Activated naive CD4-positive, alpha-beta T cell treated with anti-CD3 and anti-CD28 coated beads, Interleukin-2, amount 50 U/mL, for 16 hours (primary cell): Measurements from ENCODE around the gene AATK.
"Not testable (repeated sequence)": the region's sequence is repeated elsewhere in the genome, so short reads cannot be mapped to it uniquely, and the experiment has no call there.

Experiments used
- DNase-seq: peaks from one replicate; pipeline ENCODE4 v3.0.0-alpha.2; 2020

AATK gene

GRCh38 chr17:81159611-81160265 lies 6.3 kb downstream of the AATK start:
- peak; percentile 10 for DNase-seq

- DNase-seq = peak; percentile 7
Measured at GRCh38 chr17:81158688-81159590, 7.1 kb downstream of the AATK start.

- no peak for DNase-seq
Measured at GRCh38 chr17:81157848-81158687, 8.0 kb downstream of the AATK start.

- DNase-seq = no peak
Measured at GRCh38 chr17:81156866-81157805, 8.9 kb downstream of the AATK start.

GRCh38 chr17:81154961-81155360 lies 11.1 kb downstream of the AATK start:
- no peak for DNase-seq

GRCh38 chr17:81154016-81154415 lies 12.0 kb downstream of the AATK start:
- DNase-seq = not testable (repeated sequence)

GRCh38 chr17:81153340-81153803 lies 12.6 kb downstream of the AATK start:
- no peak for DNase-seq

GRCh38 chr17:81152288-81152828 lies 13.7 kb downstream of the AATK start:
- DNase-seq = no peak

GRCh38 chr17:81151278-81151677 lies 14.7 kb downstream of the AATK start:
- DNase-seq = no peak

GRCh38 chr17:81150377-81151077 lies 15.5 kb downstream of the AATK start:
- DNase-seq = peak; percentile 5

GRCh38 chr17:81148986-81149533 lies 17.0 kb downstream of the AATK start:
- DNase-seq = no peak

- no peak for DNase-seq
Measured at GRCh38 chr17:81148571-81148970, 17.4 kb downstream of the AATK start.

GRCh38 chr17:81147701-81148100 lies 18.3 kb downstream of the AATK start:
- DNase-seq = no peak

- not testable (repeated sequence) for DNase-seq
Measured at GRCh38 chr17:81146208-81146607, 19.8 kb downstream of the AATK start.

GRCh38 chr17:81144423-81144781 lies 21.6 kb downstream of the AATK start:
- DNase-seq = no peak

- DNase-seq = no peak
Measured at GRCh38 chr17:81143717-81144422, 22.2 kb downstream of the AATK start.

GRCh38 chr17:81143200-81143527 lies 22.9 kb downstream of the AATK start:
- no peak for DNase-seq

- peak; percentile 62 for DNase-seq
Measured at GRCh38 chr17:81142301-81143199, 23.5 kb downstream of the AATK start.

- no peak for DNase-seq
Measured at GRCh38 chr17:81140695-81141094, 25.3 kb downstream of the AATK start.
